Measurements from ENCODE around the gene ACO2. TPM values are rescaled to one million over a fixed set of nuclear protein-coding genes. Genes with fewer than 3 reads are reported as not detected.
"Not testable (repeated sequence)": the region's sequence is repeated elsewhere in the genome, so short reads cannot be mapped to it uniquely, and the experiment has no call there.

The ACO2 gene
- total and polyA plus RNA-seq, 2 of the 8 experiments (the other 6 are each of a cell fraction or from before 2014, with no cell fraction given), result 52.8 to 75.4 TPM

DNA sequence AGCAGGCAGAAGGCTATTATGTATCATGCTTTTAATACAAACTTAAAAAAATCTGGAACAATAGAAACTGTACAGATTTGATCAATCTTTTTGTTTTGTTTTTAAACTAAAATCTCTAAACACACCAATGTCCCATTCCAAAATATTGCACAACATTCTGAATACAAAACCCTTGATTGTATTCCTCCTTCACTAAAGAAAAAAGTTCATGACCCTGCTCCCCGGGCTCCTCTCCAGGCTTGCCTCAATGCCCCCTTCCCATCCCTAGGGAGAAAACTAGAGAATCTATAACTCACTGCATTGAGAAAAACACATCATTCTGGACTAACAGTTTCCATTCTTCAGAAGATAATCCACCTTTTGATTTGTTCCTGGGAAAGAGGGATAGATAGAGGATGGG is 35.4 kb upstream of the ACO2 start:
- H2BK12ac ChIP-seq (ENCODE audit: low read depth, low read length); H2AK5ac ChIP-seq (ENCODE audit: low read depth, low read length); H3K4me2 ChIP-seq (ENCODE audit: insufficient read depth in 1 of 2, low read depth in 2 of 2, low read length in 2 of 2); H2BK5ac ChIP-seq (ENCODE audit: low read depth, low read length); FAIRE-seq; H2BK15ac ChIP-seq (ENCODE audit: low read length); H3K4ac ChIP-seq (replicated peaks; ENCODE audit: insufficient read length, low read depth, low read length); H3K23me2 ChIP-seq (ENCODE audit: low read depth, low read length); H3K23ac ChIP-seq (ENCODE audit: insufficient read length); H4K8ac ChIP-seq (ENCODE audit: extremely low read depth, insufficient read depth, low read length); H4K91ac ChIP-seq (replicated peaks; ENCODE audit: insufficient read length, low read length); H3K18ac ChIP-seq (ENCODE audit: extremely low read depth, low read length); H3K27ac ChIP-seq (ENCODE audit: low read depth, low read length); H3K56ac ChIP-seq (replicated peaks; ENCODE audit: insufficient read length, low read depth, low read length); H2AFZ ChIP-seq (ENCODE audit: low read length); H3K79me1 ChIP-seq (ENCODE audit: low read depth, low read length); H2BK20ac ChIP-seq (ENCODE audit: low read length); H3K9me3 ChIP-seq (ENCODE audit: insufficient read depth in 2 of 2, low read depth in 1 of 2, low read length in 1 of 2); DNase-seq (ENCODE audit: low read depth in 1 of 2, low spot score in 2 of 2); H3K9ac ChIP-seq (replicated peaks in 1 of 4; ENCODE audit: extremely low read depth in 1 of 4, low read depth in 3 of 4, low read length in 3 of 4); H3K27me3 ChIP-seq (replicated peaks in 1 of 4; ENCODE audit: control insufficient read depth in 3 of 4, extremely low read depth in 1 of 4, insufficient read depth in 3 of 4, low read length in 3 of 4); H3K4me3 ChIP-seq (ENCODE audit: extremely low read depth in 1 of 4, insufficient read depth in 2 of 4, low read depth in 3 of 4, low read length in 4 of 4); H2BK120ac ChIP-seq (replicated peaks; ENCODE audit: low read depth, low read length); H3K4me1 ChIP-seq (replicated peaks in 1 of 4; ENCODE audit: control insufficient read depth in 3 of 4, insufficient read depth in 4 of 4, low read length in 3 of 4); H4K5ac ChIP-seq (ENCODE audit: insufficient read length, low read depth, low read length); H3K14ac ChIP-seq (ENCODE audit: insufficient read length): not testable (repeated sequence)
- ChIA-PET CTCF (ENCODE audit: partially characterized antibody) (interaction anchor here (1.1 kb wide), 1 partner anchor 15 kb away, joined by 4 read pairs; no protein-coding TSS in a partner anchor), POLR2A (ENCODE audit: partially characterized antibody) (interaction anchor here (0.7 kb wide), 1 partner anchor 11 kb away, joined by 3 read pairs; no protein-coding TSS in a partner anchor)
- peaks cover 14 to 44% (median 28%) of the 10 kb centered on the region in 4 experiments for H3K36me3 ChIP-seq (ENCODE audit: control insufficient read depth in 2 of 4, insufficient read depth in 4 of 4, low read length in 3 of 4)
- peaks cover 0 to 28% of the 10 kb centered on the region in 2 experiments; a peak in 2 of 4 replicates for H3K79me2 ChIP-seq (ENCODE audit: control insufficient read depth in 1 of 2, insufficient read depth in 2 of 2, low read length in 2 of 2)
- WGBS, 2 experiments (ENCODE audit: extremely low coverage in 1 of 2, insufficient coverage in 1 of 2, insufficient read length in 1 of 2, insufficient replicate concordance in 2 of 2, low coverage in 1 of 2, low lambda C conversion rate in 2 of 2, missing lambda C conversion rate in 1 of 2), result 92% methylated on average over 1 of the region's 1 CpG; no CpG with 5 or more reads in 1 of the 2 experiments
- peaks cover 13 to 26% of the 10 kb centered on the region in 2 experiments for H4K20me1 ChIP-seq (replicated peaks in 1 of 2; ENCODE audit: control insufficient read depth in 1 of 2, insufficient read depth in 2 of 2, low read length in 2 of 2)

Data from H1 (cell line).